ENCODE results near the gene CRYZ.
A peak's percentile ranks its signal among the peaks of the same experiment; 100 is the strongest.
"Not testable (repeated sequence)": the region's sequence is repeated elsewhere in the genome, so short reads cannot be mapped to it uniquely, and the experiment has no call there.

CRYZ gene

DNA sequence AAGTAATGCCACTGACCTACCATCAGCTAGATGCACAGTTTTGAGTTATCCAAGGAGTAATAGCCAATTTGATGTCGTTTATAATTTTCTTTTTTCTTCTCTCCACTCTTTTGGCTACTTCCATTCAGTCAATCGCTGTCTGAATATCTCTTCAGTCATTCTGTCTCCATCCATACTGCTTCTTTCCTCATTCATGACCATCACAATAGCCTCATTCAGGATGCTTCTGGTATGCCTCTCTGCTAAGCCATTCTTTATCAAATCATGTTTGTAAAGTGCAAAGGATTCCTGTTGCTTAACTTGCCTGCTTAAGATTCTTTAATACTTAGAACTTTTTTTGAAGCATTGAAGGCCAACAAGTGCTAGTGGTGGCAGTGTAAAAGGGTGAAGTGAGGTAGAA is 20.3 kb upstream of the CRYZ start:
- TF ChIP-seq, protein P1, sequence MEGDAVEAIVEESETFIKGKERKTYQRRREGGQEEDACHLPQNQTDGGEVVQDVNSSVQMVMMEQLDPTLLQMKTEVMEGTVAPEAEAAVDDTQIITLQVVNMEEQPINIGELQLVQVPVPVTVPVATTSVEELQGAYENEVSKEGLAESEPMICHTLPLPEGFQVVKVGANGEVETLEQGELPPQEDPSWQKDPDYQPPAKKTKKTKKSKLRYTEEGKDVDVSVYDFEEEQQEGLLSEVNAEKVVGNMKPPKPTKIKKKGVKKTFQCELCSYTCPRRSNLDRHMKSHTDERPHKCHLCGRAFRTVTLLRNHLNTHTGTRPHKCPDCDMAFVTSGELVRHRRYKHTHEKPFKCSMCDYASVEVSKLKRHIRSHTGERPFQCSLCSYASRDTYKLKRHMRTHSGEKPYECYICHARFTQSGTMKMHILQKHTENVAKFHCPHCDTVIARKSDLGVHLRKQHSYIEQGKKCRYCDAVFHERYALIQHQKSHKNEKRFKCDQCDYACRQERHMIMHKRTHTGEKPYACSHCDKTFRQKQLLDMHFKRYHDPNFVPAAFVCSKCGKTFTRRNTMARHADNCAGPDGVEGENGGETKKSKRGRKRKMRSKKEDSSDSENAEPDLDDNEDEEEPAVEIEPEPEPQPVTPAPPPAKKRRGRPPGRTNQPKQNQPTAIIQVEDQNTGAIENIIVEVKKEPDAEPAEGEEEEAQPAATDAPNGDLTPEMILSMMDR (IDR thresholded peaks at IDR 0.05; ENCODE audit: extremely low read depth, insufficient read depth, missing control alignments), result no peak
- DNase-seq (ENCODE audit: low spot score), result no peak
- in situ Hi-C loops (cut with MboI; ENCODE audit: low pct_unique_long_range_greater_than_20kb, low sequenced_read_pairs, unreplicated experiment), result no loop called here

DNA sequence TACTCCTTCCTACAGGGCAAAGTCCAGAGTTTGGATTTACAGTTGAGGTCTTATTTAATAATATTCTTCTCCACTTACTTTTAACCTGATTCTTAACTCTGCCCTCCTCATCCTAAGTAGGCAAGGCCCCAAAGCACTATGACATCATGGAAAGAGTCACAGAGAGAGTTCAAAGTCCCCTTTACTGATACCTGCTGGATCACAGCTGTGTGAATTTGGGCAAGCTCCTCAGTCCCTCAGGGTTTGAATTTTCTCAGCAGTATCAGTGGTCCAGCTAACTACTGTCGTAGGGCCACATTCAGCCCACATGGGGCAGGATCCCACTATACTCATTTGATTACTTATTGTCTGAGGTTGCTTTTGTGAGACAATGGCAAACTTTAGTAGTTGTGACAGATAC is 16.1 kb upstream of the CRYZ start:
- TF ChIP-seq, protein P1 (IDR thresholded peaks at IDR 0.05; ENCODE audit: extremely low read depth, insufficient read depth, missing control alignments), result no peak
- DNase-seq (ENCODE audit: low spot score), result peak; percentile 41
- in situ Hi-C loops (cut with MboI; ENCODE audit: low pct_unique_long_range_greater_than_20kb, low sequenced_read_pairs, unreplicated experiment), result no loop called here

DNA sequence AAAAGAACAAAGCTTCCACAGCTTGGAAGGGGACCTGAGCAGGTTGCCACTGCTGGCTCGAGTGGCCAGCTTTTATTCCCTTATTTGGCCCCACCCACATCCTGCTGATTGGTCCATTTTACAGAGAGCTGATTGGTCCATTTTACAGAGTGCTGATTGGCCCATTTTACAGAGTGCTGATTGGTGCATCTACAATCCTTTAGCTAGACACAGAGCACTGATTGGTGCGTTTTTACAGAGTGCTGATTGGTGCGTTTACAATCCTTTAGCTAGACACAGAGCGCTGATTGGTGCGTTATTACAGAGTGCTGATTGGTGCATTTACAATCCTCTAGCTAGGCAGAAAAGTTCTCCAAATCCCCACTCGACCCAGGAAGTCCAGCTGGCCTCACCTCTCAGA is 12.4 kb upstream of the CRYZ start:
- DNase-seq (ENCODE audit: low spot score); in situ Hi-C loops (cut with MboI; ENCODE audit: low pct_unique_long_range_greater_than_20kb, low sequenced_read_pairs, unreplicated experiment): not testable (repeated sequence)

DNA sequence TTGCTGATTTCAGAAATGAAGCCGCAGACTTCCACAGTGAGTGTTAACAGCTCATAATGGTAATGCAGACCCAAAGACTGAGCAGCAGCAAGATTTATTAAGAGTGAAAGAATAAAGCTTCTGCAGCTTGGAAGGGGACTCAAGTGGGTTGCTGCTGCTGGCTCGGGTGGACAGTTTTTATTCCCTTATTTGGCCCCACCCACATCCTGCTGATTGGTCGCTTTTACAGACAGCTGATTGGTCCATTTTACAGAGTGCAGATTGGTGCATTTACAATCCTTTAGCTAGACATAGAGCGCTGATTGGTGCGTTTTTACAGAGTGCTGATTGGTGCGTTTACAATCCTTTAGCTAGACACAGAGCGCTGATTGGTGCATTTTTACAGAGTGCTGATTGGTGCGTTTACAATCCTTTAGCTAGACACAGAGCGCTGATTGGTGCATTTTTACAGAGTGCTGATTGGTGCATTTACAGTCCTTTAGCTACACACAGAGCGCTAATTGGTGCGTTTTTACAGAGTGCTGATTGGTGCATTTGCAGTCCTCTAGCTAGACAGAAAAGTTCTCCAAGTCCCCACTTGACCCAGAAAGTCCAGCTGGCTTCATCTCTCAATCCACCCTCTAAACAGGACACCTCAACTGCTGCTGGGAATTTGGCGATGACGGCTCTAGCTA is 7.6 kb upstream of the CRYZ start:
- DNase-seq (ENCODE audit: low spot score); in situ Hi-C loops (cut with MboI; ENCODE audit: low pct_unique_long_range_greater_than_20kb, low sequenced_read_pairs, unreplicated experiment): not testable (repeated sequence)

DNA sequence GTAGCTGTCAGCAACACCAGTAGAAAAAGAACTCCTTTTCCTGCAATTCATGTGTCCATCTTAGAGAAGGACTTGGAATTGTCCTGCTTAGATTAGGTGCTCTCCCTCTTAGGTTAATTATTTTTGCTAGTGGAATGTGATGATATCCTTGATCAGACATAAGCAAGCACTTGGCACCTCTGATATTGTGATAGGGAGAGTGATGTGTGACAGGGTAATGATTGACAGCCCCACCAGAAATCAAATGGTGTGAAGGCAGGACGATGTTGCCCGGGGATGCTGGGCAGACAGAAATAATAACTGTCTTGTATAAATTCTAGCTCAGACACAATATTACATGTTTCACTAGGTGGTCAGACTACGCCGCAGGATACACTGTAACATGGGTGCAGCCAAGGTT is 4.5 kb upstream of the CRYZ start:
- TF ChIP-seq, protein P1 (IDR thresholded peaks at IDR 0.05; ENCODE audit: extremely low read depth, insufficient read depth, missing control alignments), result no peak
- DNase-seq (ENCODE audit: low spot score), result no peak
- in situ Hi-C loops (cut with MboI; ENCODE audit: low pct_unique_long_range_greater_than_20kb, low sequenced_read_pairs, unreplicated experiment), result no loop called here

DNA sequence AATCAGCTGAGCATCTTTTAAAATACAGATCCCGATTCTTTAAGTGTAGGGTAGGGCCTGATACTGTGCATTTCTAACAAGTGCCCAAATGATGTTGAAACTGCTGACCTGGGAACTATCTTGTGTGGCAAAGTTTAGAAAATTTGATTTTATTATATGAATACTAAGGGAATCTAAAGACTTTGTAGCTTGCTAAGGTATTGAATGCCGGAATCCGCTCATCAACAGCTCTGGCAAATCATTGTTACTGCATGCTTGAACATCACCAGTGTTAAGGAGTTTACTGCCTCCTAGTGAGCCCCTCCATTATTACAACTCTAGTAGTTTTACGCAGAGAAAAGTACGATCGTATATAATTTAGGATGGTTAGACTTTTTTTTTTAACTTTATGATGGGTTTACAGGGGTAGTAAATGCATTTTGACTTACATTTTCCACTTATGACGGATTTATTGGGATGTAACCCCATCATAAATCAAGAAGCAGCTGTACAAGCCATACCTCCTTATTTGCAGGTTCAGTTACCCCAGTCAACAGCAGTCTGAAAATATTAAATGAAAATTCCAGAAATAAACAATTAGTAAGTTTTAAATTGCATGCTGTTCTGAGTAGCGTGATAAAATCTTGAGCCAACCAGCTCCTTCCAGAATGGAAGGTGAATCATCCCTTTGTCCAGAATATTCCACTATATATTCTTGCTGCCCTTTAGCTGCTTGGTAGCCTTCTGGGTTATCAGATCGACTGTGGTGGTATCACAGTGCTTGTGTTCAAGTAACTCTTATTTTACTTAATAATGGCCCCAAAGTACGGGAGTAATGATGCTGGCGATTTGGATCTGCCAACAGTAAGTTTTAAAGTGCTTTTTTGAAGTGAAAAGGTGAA is 994 bp upstream of the CRYZ start:
- peak; percentile 49 for DNase-seq (ENCODE audit: low spot score)

DNA sequence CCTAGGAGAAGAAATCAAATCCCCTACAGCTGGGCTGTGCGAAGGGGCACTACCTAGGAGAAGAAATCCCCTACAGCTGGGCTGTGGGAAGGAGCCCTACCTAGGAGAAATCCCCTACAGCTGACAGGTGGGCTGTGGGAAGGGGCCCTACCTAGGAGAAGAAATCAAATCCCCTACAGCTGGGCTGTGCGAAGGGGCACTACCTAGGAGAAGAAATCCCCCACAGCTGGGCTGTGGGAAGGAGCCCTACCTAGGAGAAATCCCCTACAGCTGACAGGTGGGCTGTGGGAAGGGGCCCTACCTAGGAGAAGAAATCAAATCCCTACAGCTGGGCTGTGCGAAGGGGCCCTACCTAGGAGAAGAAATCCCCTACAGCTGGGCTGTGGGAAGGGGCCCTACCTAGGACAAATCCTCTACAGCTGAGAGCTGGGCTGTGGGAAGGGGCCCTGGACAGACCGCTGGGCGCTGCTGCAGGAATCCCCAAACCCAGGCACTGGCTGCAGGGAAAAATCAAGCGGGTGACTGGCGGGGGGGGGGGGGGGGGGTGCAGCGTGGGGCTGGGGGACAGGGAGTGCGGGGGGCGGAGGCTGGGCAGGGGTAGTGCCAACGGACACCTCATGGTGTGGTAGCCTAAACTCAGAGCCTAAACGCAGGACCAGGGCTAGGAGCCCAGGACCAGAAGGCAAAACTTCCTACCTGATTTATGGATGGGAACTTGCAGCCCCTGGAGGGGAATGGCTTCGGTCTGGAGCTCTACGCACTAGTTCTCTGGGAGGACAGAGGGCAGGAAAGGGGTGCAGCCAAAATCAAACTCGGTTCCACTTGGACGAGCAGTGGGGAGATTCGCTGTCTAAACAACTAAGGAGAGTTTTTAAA is 541 bp downstream of the CRYZ start:
- in situ Hi-C loops (cut with MboI; ENCODE audit: low pct_unique_long_range_greater_than_20kb, low sequenced_read_pairs, unreplicated experiment); DNase-seq (ENCODE audit: low spot score): not testable (repeated sequence)

More for the DNA sequence above, 994 bp upstream of the CRYZ start:
- in situ Hi-C loops (cut with MboI; ENCODE audit: low pct_unique_long_range_greater_than_20kb, low sequenced_read_pairs, unreplicated experiment), result no loop called here
- TF ChIP-seq, protein P1 (IDR thresholded peaks at IDR 0.05; ENCODE audit: extremely low read depth, insufficient read depth, missing control alignments), result peak; percentile 72
